Measurements from ENCODE around the gene DUSP1.
A peak's percentile ranks its signal among the peaks of the same experiment; 100 is the strongest.

Gene DUSP1

GRCh38 chr5:172777881-172778814 lies 7.2 kb upstream of the DUSP1 start:
- no peak for DNase-seq (ENCODE audit: low read depth, low spot score)
- no CpG with 5 or more reads among the region's 13 CpGs for WGBS (ENCODE audit: insufficient coverage, insufficient read length)
- H3K9me3 ChIP-seq (ENCODE audit: control insufficient read depth, insufficient read depth, low read length): no peaks in the 10 kb centered on the region
- no peak overlapping the region for H3K4me3 ChIP-seq (ENCODE audit: low read length)
- no peaks in the 10 kb centered on the region; the same call in 1 of the 2 replicates for H3K27me3 ChIP-seq (ENCODE audit: control insufficient read depth, insufficient read depth, low read length)
- no peak overlapping the region for H3K27ac ChIP-seq (ENCODE audit: low read length)
- H3K4me1 ChIP-seq (ENCODE audit: control insufficient read depth, insufficient read depth, low read length): no peaks in the 10 kb centered on the region
- H3K36me3 ChIP-seq (ENCODE audit: control insufficient read depth, insufficient read depth, low read length): no peaks in the 10 kb centered on the region

- H3K27me3 ChIP-seq (ENCODE audit: control insufficient read depth, insufficient read depth, low read length): no peaks in the 10 kb centered on the region; the same call in 1 of the 2 replicates
- no peaks in the 10 kb centered on the region for H3K9me3 ChIP-seq (ENCODE audit: control insufficient read depth, insufficient read depth, low read length)
- WGBS (ENCODE audit: insufficient coverage, insufficient read length): no CpG with 5 or more reads among the region's 2 CpGs
- no peaks in the 10 kb centered on the region for H3K4me1 ChIP-seq (ENCODE audit: control insufficient read depth, insufficient read depth, low read length)
- H3K27ac ChIP-seq (ENCODE audit: low read length): no peak overlapping the region
- no peaks in the 10 kb centered on the region for H3K36me3 ChIP-seq (ENCODE audit: control insufficient read depth, insufficient read depth, low read length)
- DNase-seq (ENCODE audit: low read depth, low spot score): no peak
- no peak overlapping the region for H3K4me3 ChIP-seq (ENCODE audit: low read length)
Observed at GRCh38 chr5:172776235-172776594, 5.2 kb upstream of the DUSP1 start.

GRCh38 chr5:172775326-172776234 lies 4.6 kb upstream of the DUSP1 start:
- Histone ChIP-seq H3K36me3 (ENCODE audit: control insufficient read depth, insufficient read depth, low read length) (no peaks in the 10 kb centered on the region; the same call in 1 of the 2 replicates), H3K4me1 (ENCODE audit: control insufficient read depth, insufficient read depth, low read length) (no peaks in the 10 kb centered on the region), H3K9me3 (ENCODE audit: control insufficient read depth, insufficient read depth, low read length) (no peaks in the 10 kb centered on the region), H3K27ac (ENCODE audit: low read length) (no peak overlapping the region), H3K27me3 (ENCODE audit: control insufficient read depth, insufficient read depth, low read length) (no peaks in the 10 kb centered on the region; the same call in 1 of the 2 replicates), H3K4me3 (ENCODE audit: low read length) (no peak overlapping the region)
- WGBS (ENCODE audit: insufficient coverage, insufficient read length): no CpG with 5 or more reads among the region's 11 CpGs
- DNase-seq (ENCODE audit: low read depth, low spot score): no peak

GRCh38 chr5:172774561-172775315 lies 3.7 kb upstream of the DUSP1 start:
- Histone ChIP-seq H3K36me3 (ENCODE audit: control insufficient read depth, insufficient read depth, low read length) (no peaks in the 10 kb centered on the region; the same call in 1 of the 2 replicates), H3K4me3 (ENCODE audit: low read length) (no peak overlapping the region), H3K27ac (ENCODE audit: low read length) (no peak overlapping the region), H3K9me3 (ENCODE audit: control insufficient read depth, insufficient read depth, low read length) (no peaks in the 10 kb centered on the region), H3K27me3 (ENCODE audit: control insufficient read depth, insufficient read depth, low read length) (no peaks in the 10 kb centered on the region; the same call in 1 of the 2 replicates), H3K4me1 (ENCODE audit: control insufficient read depth, insufficient read depth, low read length) (no peaks in the 10 kb centered on the region)
- no peak for DNase-seq (ENCODE audit: low read depth, low spot score)
- WGBS (ENCODE audit: insufficient coverage, insufficient read length): no CpG with 5 or more reads among the region's 7 CpGs

GRCh38 chr5:172773481-172774469 lies 2.8 kb upstream of the DUSP1 start:
- Histone ChIP-seq H3K27me3 (ENCODE audit: control insufficient read depth, insufficient read depth, low read length) (no peaks in the 10 kb centered on the region; the same call in 1 of the 2 replicates), H3K9me3 (ENCODE audit: control insufficient read depth, insufficient read depth, low read length) (no peaks in the 10 kb centered on the region), H3K4me3 (ENCODE audit: low read length) (no peak overlapping the region), H3K27ac (ENCODE audit: low read length) (no peak overlapping the region), H3K36me3 (ENCODE audit: control insufficient read depth, insufficient read depth, low read length) (peaks cover 4% of the 10 kb centered on the region), H3K4me1 (ENCODE audit: control insufficient read depth, insufficient read depth, low read length) (peaks cover 2% of the 10 kb centered on the region; the same call in 1 of the 2 replicates)
- no peak for DNase-seq (ENCODE audit: low read depth, low spot score)
- no CpG with 5 or more reads among the region's 11 CpGs for WGBS (ENCODE audit: insufficient coverage, insufficient read length)

- no peaks in the 10 kb centered on the region for H3K9me3 ChIP-seq (ENCODE audit: control insufficient read depth, insufficient read depth, low read length)
- DNase-seq (ENCODE audit: low read depth, low spot score): no peak
- peaks cover 8% of the 10 kb centered on the region for H3K36me3 ChIP-seq (ENCODE audit: control insufficient read depth, insufficient read depth, low read length)
- peak overlapping the region; percentile 35; the same call in 1 of the 2 replicates for H3K4me3 ChIP-seq (ENCODE audit: low read length)
- H3K27me3 ChIP-seq (ENCODE audit: control insufficient read depth, insufficient read depth, low read length): no peaks in the 10 kb centered on the region; the same call in 1 of the 2 replicates
- H3K27ac ChIP-seq (ENCODE audit: low read length): no peak overlapping the region
- no CpG with 5 or more reads among the region's 50 CpGs for WGBS (ENCODE audit: insufficient coverage, insufficient read length)
- H3K4me1 ChIP-seq (ENCODE audit: control insufficient read depth, insufficient read depth, low read length): peaks cover 2% of the 10 kb centered on the region; the same call in 1 of the 2 replicates
Observed at GRCh38 chr5:172772112-172772906, 1.3 kb upstream of the DUSP1 start.

- Histone ChIP-seq H3K4me1 (ENCODE audit: control insufficient read depth, insufficient read depth, low read length) (peaks cover 2% of the 10 kb centered on the region; the same call in 1 of the 2 replicates), H3K9me3 (ENCODE audit: control insufficient read depth, insufficient read depth, low read length) (no peaks in the 10 kb centered on the region), H3K36me3 (ENCODE audit: control insufficient read depth, insufficient read depth, low read length) (peaks cover 8% of the 10 kb centered on the region), H3K27me3 (ENCODE audit: control insufficient read depth, insufficient read depth, low read length) (no peaks in the 10 kb centered on the region; the same call in 1 of the 2 replicates), H3K27ac (ENCODE audit: low read length) (no peak overlapping the region), H3K4me3 (ENCODE audit: low read length) (peak overlapping the region; percentile 86; the same call in 1 of the 2 replicates)
- no CpG with 5 or more reads among the region's 40 CpGs for WGBS (ENCODE audit: insufficient coverage, insufficient read length)
- DNase-seq (ENCODE audit: low read depth, low spot score): no peak
Observed at GRCh38 chr5:172771439-172772111, 580 bp upstream of the DUSP1 start.

- peaks cover 2% of the 10 kb centered on the region; the same call in 1 of the 2 replicates for H3K4me1 ChIP-seq (ENCODE audit: control insufficient read depth, insufficient read depth, low read length)
- H3K9me3 ChIP-seq (ENCODE audit: control insufficient read depth, insufficient read depth, low read length): no peaks in the 10 kb centered on the region
- no peaks in the 10 kb centered on the region; the same call in 1 of the 2 replicates for H3K27me3 ChIP-seq (ENCODE audit: control insufficient read depth, insufficient read depth, low read length)
- no CpG with 5 or more reads among the region's 29 CpGs for WGBS (ENCODE audit: insufficient coverage, insufficient read length)
- peak overlapping the region; percentile 86 for H3K4me3 ChIP-seq (ENCODE audit: low read length)
- no peak overlapping the region for H3K27ac ChIP-seq (ENCODE audit: low read length)
- no peak for DNase-seq (ENCODE audit: low read depth, low spot score)
- H3K36me3 ChIP-seq (ENCODE audit: control insufficient read depth, insufficient read depth, low read length): peaks cover 8% of the 10 kb centered on the region
Observed at GRCh38 chr5:172770374-172770674, 671 bp downstream of the DUSP1 start.

Measured in iPS DF 6.9 (cell line).